Panc1 (cell line): ENCODE data around the gene DTNB. TPM values are rescaled to one million over a fixed set of nuclear protein-coding genes. Genes with fewer than 3 reads are reported as not detected.
"Not testable (repeated sequence)": the region's sequence is repeated elsewhere in the genome, so short reads cannot be mapped to it uniquely, and the experiment has no call there.

ENCODE experiments used
- ATAC-seq: fragments of 200-7000 bp; cut with Tn5 transposase; 2 replicates; pipeline ENCODE4 v1.9.1; 2020; ENCODE audit warnings: mild to moderate bottlenecking, moderate library complexity
- BruUV-seq: library from RNA; stranded (reverse); fragments of 400-500 nt; replicated peaks from 2 replicates; lab custom pipeline; 2021; lab: Mats Ljungman, UMichigan
- CTCF ChIA-PET: fragments of 300-600 bp; sonication (Branson Sonifier 250); formaldehyde crosslinking; loops from one replicate; lab custom pipeline; 2022; ENCODE audit warnings: antibody characterized with exemption; lab: Charles Lee
- POLR2A ChIA-PET: fragments of 300-600 bp; sonication (Branson Sonifier 250); formaldehyde crosslinking; loops from one replicate; lab custom pipeline; 2022; ENCODE audit warnings: antibody characterized with exemption; lab: Charles Lee
- DNase-seq: peaks from one replicate; pipeline ENCODE4 v3.0.0-alpha.2; 2010; ENCODE audit warnings: low read depth, low spot score
- H3K27ac ChIP-seq: 2 replicates; pipeline ENCODE4 v1.5.1; 2011; ENCODE audit warnings: mild to moderate bottlenecking, low read length, inconsistent platforms
- H3K27me3 ChIP-seq: fragments of 200-500 bp; sonication (Bioruptor generic); 2 replicates; pipeline ENCODE4 v1.6.0; 2014; ENCODE audit warnings: low read length, inconsistent platforms; ENCODE audit not compliant: control insufficient read depth, insufficient read depth
- H3K36me3 ChIP-seq: fragments of 200-500 bp; sonication (Bioruptor generic); 2 replicates; pipeline ENCODE4 v1.5.1; 2014; ENCODE audit warnings: inconsistent platforms, mild to moderate bottlenecking, low read length, moderate library complexity; ENCODE audit not compliant: control insufficient read depth, insufficient read depth
- H3K4me1 ChIP-seq: 2 replicates; pipeline ENCODE4 v1.5.1; 2011; ENCODE audit warnings: inconsistent platforms, mild to moderate bottlenecking, low read length, moderate library complexity; ENCODE audit not compliant: control insufficient read depth, insufficient read depth
- H3K4me3 ChIP-seq, 2 experiments: 2 replicates each; pipeline ENCODE4 v1.5.1; 2011 to 2012; ENCODE audit warnings: low read depth in 2 of 2, low read length in 2 of 2, mild to moderate bottlenecking in 2 of 2, inconsistent platforms in 1 of 2, moderate library complexity in 1 of 2
- H3K9me3 ChIP-seq: fragments of 200-500 bp; sonication (Bioruptor generic); 2 replicates; pipeline ENCODE4 v1.5.1; 2014; ENCODE audit warnings: low read depth, mild to moderate bottlenecking, inconsistent platforms, low read length, moderate library complexity; ENCODE audit not compliant: control insufficient read depth, insufficient read depth
- CTCF ChIP-seq: fragments of 450-650 bp; IDR thresholded peaks from 2 replicates; pipeline ENCODE4 v1.5.1; 2017; ENCODE audit warnings: mild to moderate bottlenecking
- POLR2AphosphoS5 ChIP-seq: IDR thresholded peaks from 2 replicates; pipeline ENCODE4 v1.6.1; 2012; ENCODE audit warnings: mild to moderate bottlenecking, low read depth, low read length, moderate library complexity
- REST ChIP-seq, 2 experiments: IDR thresholded peaks; 2 replicates each; pipeline ENCODE4 v1.6.1; 2011 to 2012; ENCODE audit warnings: low read depth in 2 of 2, control low read depth in 1 of 2, low read length in 1 of 2, mild to moderate bottlenecking in 1 of 2, moderate library complexity in 1 of 2; ENCODE audit not compliant: insufficient read depth in 1 of 2
- SIN3A ChIP-seq: IDR thresholded peaks from 2 replicates; pipeline ENCODE4 v1.6.1; 2012; ENCODE audit warnings: low read depth, mild to moderate bottlenecking, low read length, moderate library complexity, borderline replicate concordance; ENCODE audit not compliant: insufficient read depth
- TCF7L2 ChIP-seq: IDR thresholded peaks from 2 replicates; pipeline ENCODE4 v1.6.1; 2011; ENCODE audit warnings: mild to moderate bottlenecking, low read depth, low read length, inconsistent platforms
- in situ Hi-C: cut with HindIII; loops from 2 replicates; pipeline ENCODE4 v1.10.0; 2016; ENCODE audit warnings: low sequenced_read_pairs, low pct_unique_long_range_greater_than_20kb
- intact Hi-C: fragments of 100-400 bp; cut with micrococcal nuclease; formaldehyde crosslinking; loops from one replicate; pipeline ENCODE4 v1.10.0; 2022; ENCODE audit not compliant: unreplicated experiment
- total RNA-seq: library from RNA; stranded (reverse); gene quantifications from one replicate; pipeline ENCODE4 v1.2.1, GENCODE V29; 2021; ENCODE audit not compliant: unreplicated experiment

The DTNB gene
- total RNA-seq, 1 experiment from 2014 or later = 37.8 TPM

GRCh38 chr2:25552318-25552717 is 121.1 kb downstream of the DTNB start:
- no peaks in the 10 kb centered on the region for H3K9me3 ChIP-seq
- DNase-seq (no peak), ATAC-seq (no peak)
- POLR2A ChIA-PET = no interaction called here
- BruUV-seq = no TSS peak
- CTCF ChIA-PET = interaction anchor here (0.6 kb wide), 1 partner anchor 295 kb away, joined by 3 read pairs; no protein-coding TSS in a partner anchor
- H3K27me3 ChIP-seq = no peaks in the 10 kb centered on the region
- H3K27ac ChIP-seq = no peak overlapping the region
- H3K4me1 ChIP-seq = no peaks in the 10 kb centered on the region
- TF ChIP-seq TCF7L2 = no peak
- no peak for TF ChIP-seq CTCF
- TF ChIP-seq SIN3A = no peak
- no peak for TF ChIP-seq REST (IDR thresholded peaks at IDR 0.05; ENCODE audit: insufficient read depth in 1 of 2, low read depth in 2 of 2, low read length in 1 of 2)
- TF ChIP-seq POLR2AphosphoS5 = no peak
- intact Hi-C loops (no loop called here), in situ Hi-C loops (no loop called here)
- H3K4me3 ChIP-seq = no peak overlapping the region
- no peaks in the 10 kb centered on the region for H3K36me3 ChIP-seq

- CTCF ChIA-PET = no interaction called here
- intact Hi-C loops (no loop called here), in situ Hi-C loops (no loop called here)
- ATAC-seq (no peak), DNase-seq (no peak)
- H3K4me3 ChIP-seq = no peak overlapping the region
- H3K27ac ChIP-seq = no peak overlapping the region
- H3K27me3 ChIP-seq = no peaks in the 10 kb centered on the region
- no peaks in the 10 kb centered on the region for H3K9me3 ChIP-seq
- no peaks in the 10 kb centered on the region for H3K4me1 ChIP-seq
- BruUV-seq = no TSS peak
- POLR2A ChIA-PET = no interaction called here
- no peaks in the 10 kb centered on the region for H3K36me3 ChIP-seq
- TF ChIP-seq TCF7L2 (no peak), SIN3A (no peak), POLR2AphosphoS5 (no peak), CTCF (no peak), REST (IDR thresholded peaks at IDR 0.05; ENCODE audit: insufficient read depth in 1 of 2, low read depth in 2 of 2, low read length in 1 of 2) (no peak)
Observed at GRCh38 chr2:25551316-25551715, 122.1 kb downstream of the DTNB start.

GRCh38 chr2:25549571-25549970 is 123.8 kb downstream of the DTNB start:
- H3K36me3 ChIP-seq, H3K4me1 ChIP-seq, H3K4me3 ChIP-seq, H3K27ac ChIP-seq, DNase-seq, in situ Hi-C loops, intact Hi-C loops, POLR2A ChIA-PET, H3K9me3 ChIP-seq, BruUV-seq, ATAC-seq, H3K27me3 ChIP-seq: not testable (repeated sequence)
- CTCF ChIA-PET = interaction anchor here (0.6 kb wide), 1 partner anchor 188 kb away, joined by 5 read pairs; no protein-coding TSS in a partner anchor
